Endothelial cell of umbilical vein (primary cell): ENCODE data around the gene PHEX. TPM values are rescaled to one million over a fixed set of nuclear protein-coding genes. Genes with fewer than 3 reads are reported as not detected.

Experiments used
- BruUV-seq: library from RNA; stranded (reverse); fragments of 400-500 nt; replicated peaks from 2 replicates; lab custom pipeline; 2021; lab: Mats Ljungman, UMichigan
- CTCF ChIA-PET: fragments of 300-600, 350-600 bp; sonication (Branson Sonifier 250); formaldehyde crosslinking; loops from one replicate; lab custom pipeline; 2021; ENCODE audit warnings: antibody characterized with exemption, inconsistent platforms; lab: Charles Lee
- POLR2A ChIA-PET: fragments of 300-600, 350-600 bp; sonication (Branson Sonifier 250); formaldehyde crosslinking; loops from one replicate; lab custom pipeline; 2021; ENCODE audit warnings: antibody characterized with exemption, inconsistent platforms; lab: Charles Lee
- DNase-seq: peaks from one replicate; pipeline ENCODE4 v3.0.0-alpha.2; 2011; ENCODE audit warnings: low read depth, low spot score
- FAIRE-seq: peaks from 2 replicates; lab custom pipeline; 2011; peaks lifted over from hg19 to GRCh38; lab: Jason Lieb, UNC
- H2AFZ ChIP-seq: 2 replicates; pipeline ENCODE4 v1.6.0; 2012; ENCODE audit warnings: low read depth, low read length, control low read depth, inconsistent platforms
- H3K27ac ChIP-seq: 2 replicates; pipeline ENCODE4 v1.5.1; 2011; ENCODE audit warnings: low read depth, mild to moderate bottlenecking, control low read depth, low read length, moderate library complexity; ENCODE audit not compliant: insufficient read depth
- H3K27me3 ChIP-seq, 2 experiments: 2 replicates each; pipeline versions ENCODE4 v1.6.0 to v1.6.1; 2011; ENCODE audit warnings: low read length in 2 of 2, mixed read lengths in 1 of 2; ENCODE audit not compliant: control insufficient read depth in 2 of 2, insufficient read depth in 2 of 2
- H3K36me3 ChIP-seq, 2 experiments: 2 replicates in 1 of 2; 3 replicates in 1 of 2; pipeline ENCODE4 v1.5.1; 2011; ENCODE audit warnings: low read length in 2 of 2, mild to moderate bottlenecking in 1 of 2, moderate library complexity in 1 of 2; ENCODE audit not compliant: control insufficient read depth in 2 of 2, insufficient read depth in 2 of 2; ENCODE audit errors: extremely low read depth in 1 of 2
- H3K4me1 ChIP-seq: 3 replicates; pipeline ENCODE4 v1.5.1; 2011; ENCODE audit warnings: mild to moderate bottlenecking, low read length; ENCODE audit not compliant: control insufficient read depth, insufficient read depth; ENCODE audit errors: extremely low read depth
- H3K4me2 ChIP-seq: 2 replicates; pipeline ENCODE4 v1.6.1; 2011; ENCODE audit warnings: low read length, control low read depth, mixed read lengths; ENCODE audit not compliant: insufficient read depth
- H3K4me3 ChIP-seq, 3 experiments: fragments of 200-600 bp in 1 of 3; sonication (generic), shearing (Covaris generic) in 1 of 3; replicated peaks in 1 of 3; 2 replicates each; pipeline ENCODE4 v1.5.1; 2011 to 2016; ENCODE audit warnings: control low read depth in 3 of 3, low read length in 3 of 3, mild to moderate bottlenecking in 2 of 3, inconsistent platforms in 1 of 3, low read depth in 1 of 3, moderate library complexity in 1 of 3; ENCODE audit not compliant: insufficient read depth in 1 of 3
- H3K79me2 ChIP-seq: 2 replicates; pipeline ENCODE4 v1.6.0; 2012; ENCODE audit warnings: low read length, inconsistent platforms; ENCODE audit not compliant: control insufficient read depth, insufficient read depth
- H3K9ac ChIP-seq: replicated peaks from 2 replicates; pipeline ENCODE3; 2011; ENCODE audit warnings: low read length, control low read depth; ENCODE audit not compliant: insufficient read depth; ENCODE audit errors: extremely low read depth
- H3K9me1 ChIP-seq: replicated peaks from 3 replicates; pipeline ENCODE4 v1.6.0; 2011; ENCODE audit warnings: mild to moderate bottlenecking, low read length; ENCODE audit not compliant: control insufficient read depth, insufficient read depth; ENCODE audit errors: extremely low read depth
- H3K9me3 ChIP-seq: replicated peaks from 2 replicates; pipeline ENCODE4 v1.5.1; 2012; ENCODE audit warnings: low read length, inconsistent platforms; ENCODE audit not compliant: control insufficient read depth, insufficient read depth
- H4K20me1 ChIP-seq: replicated peaks from 2 replicates; pipeline ENCODE3; 2011; ENCODE audit warnings: mild to moderate bottlenecking, low read length; ENCODE audit not compliant: control insufficient read depth, insufficient read depth; ENCODE audit errors: extremely low read depth
- CTCF ChIP-seq, 2 donors: IDR thresholded peaks; 1 replicate in 1 of 2; 2 replicates in 1 of 2; pipeline ENCODE4 v1.5.1; 2011; ENCODE audit warnings: low read length in 2 of 2, mild to moderate bottlenecking in 2 of 2, moderate library complexity in 2 of 2, control low read depth in 1 of 2, inconsistent platforms in 1 of 2, low read depth in 1 of 2; ENCODE audit not compliant: insufficient read depth in 1 of 2; ENCODE audit errors: extremely low read depth in 1 of 2
- EZH2 ChIP-seq: IDR thresholded peaks from 2 replicates; pipeline ENCODE4 v1.6.1; 2012; ENCODE audit warnings: borderline replicate concordance, low read depth, mild to moderate bottlenecking, moderate library complexity, low read length, inconsistent platforms; ENCODE audit not compliant: severe bottlenecking
- FOS ChIP-seq: IDR thresholded peaks from 2 replicates; pipeline ENCODE4 v1.6.1; 2011; ENCODE audit warnings: mild to moderate bottlenecking, low read length, moderate library complexity, borderline replicate concordance; ENCODE audit not compliant: insufficient read depth
- GATA2 ChIP-seq: IDR thresholded peaks from 2 replicates; pipeline ENCODE4 v1.7.0; 2011; ENCODE audit warnings: low read depth, mild to moderate bottlenecking, moderate library complexity, mixed read lengths, low read length; ENCODE audit not compliant: insufficient read length, insufficient read depth
- JUN ChIP-seq: IDR thresholded peaks from 2 replicates; pipeline ENCODE4 v1.6.1; 2011; ENCODE audit warnings: borderline replicate concordance, low read depth; ENCODE audit not compliant: insufficient read length, insufficient read depth
- MYC ChIP-seq: IDR thresholded peaks from one replicate; pipeline ENCODE4 v1.6.1; 2011; ENCODE audit warnings: mild to moderate bottlenecking, low read depth, low read length
- POLR2A ChIP-seq: IDR thresholded peaks from 2 replicates; pipeline ENCODE4 v1.6.1; 2012; ENCODE audit warnings: low read depth, mild to moderate bottlenecking, control low read depth, low read length
- POLR2AphosphoS5 ChIP-seq: IDR thresholded peaks from 2 replicates; pipeline ENCODE4 v1.6.1; 2012; ENCODE audit warnings: low read depth, mild to moderate bottlenecking, control low read depth, low read length, moderate library complexity; ENCODE audit not compliant: insufficient read depth
- dilution Hi-C: fragments of 300-500 bp; cut with MboI; formaldehyde crosslinking; loops from one replicate; pipeline ENCODE4 v1.15.0; 2019; ENCODE audit warnings: low sequenced_read_pairs; ENCODE audit not compliant: extremely low pct_ligation_motif_present
- intact Hi-C: fragments of 100-400 bp; cut with micrococcal nuclease; formaldehyde crosslinking; loops from one replicate; pipeline ENCODE4 v1.10.0; 2022
- polyA plus RNA-seq, 4 experiments: library from polyadenylated mRNA; depleted of rRNA in 3 of 4; stranded (reverse) in 3 of 4; unstranded in 1 of 4; fragments of >200 nt; gene quantifications; 2 replicates each; pipeline versions ENCODE4 v1.2.1 to v1.2.3, GENCODE V29; 2011 to 2012; ENCODE audit warnings: missing spikeins in 1 of 4
- total RNA-seq: library from RNA; stranded (reverse); gene quantifications from 2 replicates; pipeline ENCODE4 v1.2.3, GENCODE V29; 2021
- TF ChIP-seq, protein P1 (sequence below): IDR thresholded peaks from 2 replicates; pipeline ENCODE4 v1.6.1; 2011; ENCODE audit not compliant: insufficient read depth, insufficient read length

PHEX gene
- total and polyA plus RNA-seq, 2 donors (not counting 3 experiments of a cell fraction or from before 2014, with no cell fraction given) = 0.07 to 0.44 TPM

- no peak for FAIRE-seq
- peaks cover 18% of the 10 kb centered on the region for H3K4me1 ChIP-seq
- intact Hi-C loops = loop anchor here (1.0 to 10.0 kb wide), 9 partner anchors 48 to 1182 kb away; partner anchors contain the start of gene MBTPS2
These were observed 104.6 kb downstream of the PHEX start for GRCh38 chrX:22136711-22137110.

GRCh38 chrX:22139822-22140221 lies 107.7 kb downstream of the PHEX start:
- BruUV-seq = no TSS peak
- POLR2A ChIA-PET = no interaction called here
- no peak for FAIRE-seq

More at GRCh38 chrX:22136711-22137110, 104.6 kb downstream of the PHEX start:
- peak overlapping the region; percentile 44 for H2AFZ ChIP-seq
- H4K20me1 ChIP-seq = no peaks in the 10 kb centered on the region
- ChIA-PET CTCF (interaction anchor here (1.0 to 3.7 kb wide), 15 partner anchors 10 to 1416 kb away, joined by 3 to 38 read pairs (median 6); no protein-coding TSS in a partner anchor), POLR2A (interaction anchor here (0.6 kb wide), 1 partner anchor 48 kb away, joined by 4 read pairs; no protein-coding TSS in a partner anchor)
- H3K79me2 ChIP-seq = no peaks in the 10 kb centered on the region
- no peaks in the 10 kb centered on the region for H3K9me3 ChIP-seq
- peak overlapping the region; percentile 39 for H3K9ac ChIP-seq
- peak overlapping the region; percentile 61 for H3K27ac ChIP-seq
- H3K27me3 ChIP-seq = no peaks in the 10 kb centered on the region
- DNase-seq = no peak
- BruUV-seq = TSS peak; percentile 45
- H3K4me2 ChIP-seq = peak overlapping the region; percentile 80
- H3K4me3 ChIP-seq = no peak overlapping the region
- TF ChIP-seq, protein P1, sequence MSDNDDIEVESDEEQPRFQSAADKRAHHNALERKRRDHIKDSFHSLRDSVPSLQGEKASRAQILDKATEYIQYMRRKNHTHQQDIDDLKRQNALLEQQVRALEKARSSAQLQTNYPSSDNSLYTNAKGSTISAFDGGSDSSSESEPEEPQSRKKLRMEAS = no peak
- TF ChIP-seq POLR2A = no peak
- no peaks in the 10 kb centered on the region for H3K9me1 ChIP-seq
- dilution Hi-C loops = no loop called here
- no peaks in the 10 kb centered on the region for H3K36me3 ChIP-seq

More at GRCh38 chrX:22139822-22140221, 107.7 kb downstream of the PHEX start:
- Histone ChIP-seq H3K4me1 (peaks cover 17% of the 10 kb centered on the region), H3K9me1 (no peaks in the 10 kb centered on the region), H3K4me2 (no peak overlapping the region), H3K9ac (no peak overlapping the region), H2AFZ (no peak overlapping the region), H4K20me1 (no peaks in the 10 kb centered on the region), H3K9me3 (no peaks in the 10 kb centered on the region), H3K79me2 (no peaks in the 10 kb centered on the region), H3K27me3 (no peaks in the 10 kb centered on the region), H3K36me3 (no peaks in the 10 kb centered on the region), H3K4me3 (no peak overlapping the region), H3K27ac (no peak overlapping the region)
- dilution Hi-C loops = no loop called here
- DNase-seq = no peak
- TF ChIP-seq POLR2AphosphoS5 = no peak
- no peak for TF ChIP-seq POLR2A
- no peak for TF ChIP-seq EZH2
- no peak for TF ChIP-seq GATA2
- TF ChIP-seq MYC = no peak
- TF ChIP-seq JUN = no peak
- TF ChIP-seq CTCF (IDR thresholded peaks at IDR 0.05; ENCODE audit: extremely low read depth in 1 of 2, insufficient read depth in 1 of 2, low read depth in 1 of 2, low read length in 2 of 2) = no peak
- no peak for TF ChIP-seq FOS
- TF ChIP-seq, protein P1 = no peak
- intact Hi-C loops = loop anchor here (5.0 to 10.0 kb wide), 3 partner anchors 182 to 747 kb away; partner anchors contain the start of gene MBTPS2
- CTCF ChIA-PET = no interaction called here
